Peyer's patch (tissue), 4 donors: ENCODE measurements around the gene HEY2.

Experiments used
- POLR2A ChIP-seq, 2 donors: fragments of 450-650 bp; IDR thresholded peaks; one replicate each; pipeline ENCODE4 v1.5.1; 2017; ENCODE audit warnings: antibody characterized with exemption in 2 of 2, mild to moderate bottlenecking in 2 of 2, moderate library complexity in 2 of 2
- TF ChIP-seq, protein P1 (sequence below), 6 experiments: fragments of 450-650 bp in 4 of 6; fragments of 200-600 bp in 2 of 6; sonication (generic) in 1 of 6; IDR thresholded peaks; one replicate each; pipeline ENCODE4 v1.5.1; 2017 to 2019; ENCODE audit warnings: antibody characterized with exemption in 6 of 6, mild to moderate bottlenecking in 3 of 6, moderate library complexity in 1 of 6

DNA sequence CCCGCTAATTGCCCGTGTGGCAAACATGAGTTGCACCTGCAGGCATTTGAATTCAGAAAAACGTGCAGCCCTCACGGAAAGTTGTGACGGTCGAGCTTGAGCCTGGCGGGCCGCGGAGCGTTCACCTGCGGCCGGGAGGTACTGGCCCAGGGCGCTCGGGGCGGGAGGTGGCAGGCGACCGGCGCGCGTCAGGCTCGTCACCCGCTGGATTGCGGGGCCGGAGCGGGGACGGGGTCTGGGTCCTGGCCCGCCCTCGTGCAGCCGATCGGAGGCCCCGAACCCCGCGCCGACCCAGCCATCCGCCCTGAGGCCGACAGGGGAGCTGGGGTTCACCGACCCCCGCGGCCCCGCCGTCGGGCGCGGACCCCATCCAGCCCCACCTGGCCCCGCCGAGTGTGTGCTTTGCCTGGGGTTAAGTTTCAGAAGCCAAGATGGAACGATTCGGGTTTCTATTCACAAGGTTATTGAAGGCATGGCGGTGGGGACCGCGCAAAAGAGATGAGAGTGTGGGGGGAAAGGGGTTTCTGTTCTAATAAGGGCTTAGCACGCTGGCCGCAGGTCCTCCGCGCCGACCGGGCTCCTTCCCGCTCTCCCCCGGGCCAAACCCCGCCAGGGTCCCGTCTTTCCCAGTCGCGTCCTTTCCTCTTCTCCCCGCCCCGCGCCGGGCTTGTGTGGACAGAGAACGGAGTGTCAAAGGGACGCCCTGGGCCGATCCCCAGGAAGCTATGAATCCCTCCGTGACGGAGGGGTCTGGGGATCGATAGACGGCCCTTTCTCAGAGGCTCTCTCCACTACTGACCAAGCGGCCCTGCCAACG is 1.6 kb upstream of the HEY2 start:
- TF ChIP-seq, protein P1, sequence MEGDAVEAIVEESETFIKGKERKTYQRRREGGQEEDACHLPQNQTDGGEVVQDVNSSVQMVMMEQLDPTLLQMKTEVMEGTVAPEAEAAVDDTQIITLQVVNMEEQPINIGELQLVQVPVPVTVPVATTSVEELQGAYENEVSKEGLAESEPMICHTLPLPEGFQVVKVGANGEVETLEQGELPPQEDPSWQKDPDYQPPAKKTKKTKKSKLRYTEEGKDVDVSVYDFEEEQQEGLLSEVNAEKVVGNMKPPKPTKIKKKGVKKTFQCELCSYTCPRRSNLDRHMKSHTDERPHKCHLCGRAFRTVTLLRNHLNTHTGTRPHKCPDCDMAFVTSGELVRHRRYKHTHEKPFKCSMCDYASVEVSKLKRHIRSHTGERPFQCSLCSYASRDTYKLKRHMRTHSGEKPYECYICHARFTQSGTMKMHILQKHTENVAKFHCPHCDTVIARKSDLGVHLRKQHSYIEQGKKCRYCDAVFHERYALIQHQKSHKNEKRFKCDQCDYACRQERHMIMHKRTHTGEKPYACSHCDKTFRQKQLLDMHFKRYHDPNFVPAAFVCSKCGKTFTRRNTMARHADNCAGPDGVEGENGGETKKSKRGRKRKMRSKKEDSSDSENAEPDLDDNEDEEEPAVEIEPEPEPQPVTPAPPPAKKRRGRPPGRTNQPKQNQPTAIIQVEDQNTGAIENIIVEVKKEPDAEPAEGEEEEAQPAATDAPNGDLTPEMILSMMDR (IDR thresholded peaks at IDR 0.05) = no peak
- TF ChIP-seq POLR2A (IDR thresholded peaks at IDR 0.05) = no peak
